ENCODE results near the gene CLEC16A.

GRCh38 chr16:11064851-11065250 lies 120.5 kb downstream of the CLEC16A start:
- TF ChIP-seq KLF16 (IDR thresholded peaks at IDR 0.05) (no peak), FOXA1 (IDR thresholded peaks at IDR 0.05; ENCODE audit: borderline replicate concordance) (no peak), TEAD4 (IDR thresholded peaks at IDR 0.05; ENCODE audit: low read length) (no peak), TEAD4 (CRISPR knock-in tag; IDR thresholded peaks at IDR 0.05; ENCODE audit: borderline replicate concordance) (no peak)

All from K562 (cell line).